IMR-90 (cell line): ENCODE data around the gene S100A2. TPM values are rescaled to one million over a fixed set of nuclear protein-coding genes. Genes with fewer than 3 reads are reported as not detected.

Experiments used
- ATAC-seq: fragments of 200-7000 bp; cut with Tn5 transposase; 2 replicates; pipeline ENCODE4 v1.9.1; 2020; ENCODE audit warnings: low read depth, mild to moderate bottlenecking, moderate library complexity
- BruUV-seq: library from RNA; stranded (reverse); fragments of 400-500 nt; replicated peaks from 2 replicates; lab custom pipeline; 2021; lab: Mats Ljungman, UMichigan
- CTCF ChIA-PET: fragments of 300-600 bp; formaldehyde crosslinking; extraction: SDS; loops from one replicate; lab custom pipeline; 2021; ENCODE audit warnings: antibody characterized with exemption; lab: Yijun Ruan, JAX
- POLR2A ChIA-PET: fragments of 300-600 bp; sonication (Branson Sonifier 250); formaldehyde crosslinking; loops from one replicate; lab custom pipeline; 2022; ENCODE audit warnings: antibody characterized with exemption; ENCODE audit not compliant: unreplicated experiment; lab: Charles Lee
- DNase-seq: peaks from one replicate; pipeline ENCODE4 v3.0.0; 2013
- H2AFZ ChIP-seq: replicated peaks from 2 replicates; pipeline ENCODE3; 2013; ENCODE audit warnings: low read length, mild to moderate bottlenecking; ENCODE audit not compliant: poor library complexity
- H2AK5ac ChIP-seq: 2 replicates; pipeline ENCODE4 v1.6.1; 2013; ENCODE audit warnings: low read depth, low read length, inconsistent platforms
- H2AK9ac ChIP-seq: replicated peaks from 2 replicates; pipeline ENCODE3; 2013; ENCODE audit warnings: mild to moderate bottlenecking, low read depth, low read length, moderate library complexity; ENCODE audit not compliant: poor library complexity
- H2BK120ac ChIP-seq: 2 replicates; pipeline ENCODE4 v1.6.1; 2013; ENCODE audit warnings: low read depth, low read length, inconsistent platforms
- H2BK15ac ChIP-seq: 3 replicates; pipeline ENCODE4 v1.6.1; 2013; ENCODE audit warnings: low read depth, low read length, inconsistent platforms
- H2BK20ac ChIP-seq: 2 replicates; pipeline ENCODE4 v1.6.1; 2013; ENCODE audit warnings: low read depth, mild to moderate bottlenecking, inconsistent platforms, low read length, moderate library complexity
- H2BK5ac ChIP-seq: 2 replicates; pipeline ENCODE4 v1.6.1; 2013; ENCODE audit warnings: mild to moderate bottlenecking, low read depth, low read length, inconsistent platforms; ENCODE audit not compliant: poor library complexity, severe bottlenecking
- H3K14ac ChIP-seq: replicated peaks from 2 replicates; pipeline ENCODE4 v1.6.1; 2013; ENCODE audit warnings: low read depth, low read length, inconsistent platforms
- H3K18ac ChIP-seq: 2 replicates; pipeline ENCODE4 v1.6.1; 2013; ENCODE audit warnings: low read depth, low read length, control low read depth
- H3K23ac ChIP-seq: 2 replicates; pipeline ENCODE4 v1.6.1; 2013; ENCODE audit warnings: low read depth, low read length, inconsistent platforms
- H3K27ac ChIP-seq: 2 replicates; pipeline ENCODE4 v1.5.1; 2013; ENCODE audit warnings: mild to moderate bottlenecking, control low read depth, low read length; ENCODE audit not compliant: insufficient read depth
- H3K27me3 ChIP-seq: 2 replicates; pipeline ENCODE4 v1.6.1; 2013; ENCODE audit warnings: low read length; ENCODE audit not compliant: control insufficient read depth, insufficient read depth
- H3K36me3 ChIP-seq: 2 replicates; pipeline ENCODE4 v1.6.1; 2013; ENCODE audit warnings: low read length, mixed read lengths; ENCODE audit not compliant: control insufficient read depth, insufficient read depth
- H3K4ac ChIP-seq: 2 replicates; pipeline ENCODE4 v1.6.1; 2013; ENCODE audit warnings: low read depth, low read length, inconsistent platforms
- H3K4me1 ChIP-seq: 2 replicates; pipeline ENCODE4 v1.6.1; 2013; ENCODE audit warnings: low read length, mixed read lengths; ENCODE audit not compliant: control insufficient read depth, insufficient read depth
- H3K4me2 ChIP-seq: 2 replicates; pipeline ENCODE4 v1.6.1; 2013; ENCODE audit warnings: low read depth, mild to moderate bottlenecking, control low read depth, low read length, moderate library complexity
- H3K4me3 ChIP-seq: 2 replicates; pipeline ENCODE4 v1.5.1; 2013; ENCODE audit warnings: low read depth, mild to moderate bottlenecking, control low read depth, low read length, moderate library complexity; ENCODE audit not compliant: insufficient read depth
- H3K56ac ChIP-seq: 2 replicates; pipeline ENCODE4 v1.6.1; 2013; ENCODE audit warnings: low read length, inconsistent platforms; ENCODE audit not compliant: insufficient read depth; ENCODE audit errors: extremely low read depth
- H3K79me1 ChIP-seq, 2 experiments: 2 replicates each; pipeline ENCODE4 v1.6.1; 2013; ENCODE audit warnings: low read length in 2 of 2, inconsistent platforms in 1 of 2, low read depth in 1 of 2
- H3K9ac ChIP-seq: 2 replicates; pipeline ENCODE4 v1.6.1; 2013; ENCODE audit warnings: low read depth, low read length, control low read depth
- H3K9me1 ChIP-seq: 2 replicates; pipeline ENCODE4 v1.6.1; 2013; ENCODE audit warnings: low read length, inconsistent platforms; ENCODE audit not compliant: insufficient read depth
- H3K9me3 ChIP-seq: 2 replicates; pipeline ENCODE4 v1.6.1; 2013; ENCODE audit warnings: low read length; ENCODE audit not compliant: control insufficient read depth, insufficient read depth
- H4K20me1 ChIP-seq: 2 replicates; pipeline ENCODE4 v1.6.1; 2013; ENCODE audit warnings: low read length, inconsistent platforms; ENCODE audit not compliant: insufficient read depth
- H4K5ac ChIP-seq: 2 replicates; pipeline ENCODE4 v1.6.1; 2013; ENCODE audit warnings: mild to moderate bottlenecking, low read depth, low read length, control low read depth
- H4K8ac ChIP-seq, 2 experiments: 2 replicates each; pipeline ENCODE4 v1.6.1; 2013; ENCODE audit warnings: low read depth in 2 of 2, low read length in 2 of 2, control low read depth in 1 of 2, inconsistent platforms in 1 of 2
- H4K91ac ChIP-seq: 2 replicates; pipeline ENCODE4 v1.6.1; 2013; ENCODE audit warnings: low read depth, low read length, inconsistent platforms; ENCODE audit not compliant: insufficient read depth
- BHLHE40 ChIP-seq: fragments of 150-350 bp; IDR thresholded peaks from 2 replicates; pipeline ENCODE4 v1.6.1; 2016; ENCODE audit warnings: mild to moderate bottlenecking, low read depth, low read length
- FOS ChIP-seq: fragments of 150-350 bp; IDR thresholded peaks from 2 replicates; pipeline ENCODE4 v1.6.1; 2016; ENCODE audit warnings: low read depth, low read length
- MAFK ChIP-seq: IDR thresholded peaks from 2 replicates; pipeline ENCODE4 v1.6.1; 2012; ENCODE audit warnings: low read depth, low read length, improper control_type of control experiment
- MAZ ChIP-seq: IDR thresholded peaks from 2 replicates; pipeline ENCODE4 v1.6.1; 2012; ENCODE audit warnings: low read depth, mild to moderate bottlenecking, low read length, improper control_type of control experiment, moderate library complexity, borderline replicate concordance
- NFE2L2 ChIP-seq: fragments of 150-350 bp; IDR thresholded peaks from 2 replicates; pipeline ENCODE4 v1.6.1; 2016; ENCODE audit warnings: low read depth, mild to moderate bottlenecking, low read length
- POLR2A ChIP-seq: IDR thresholded peaks from 2 replicates; pipeline ENCODE4 v1.6.1; 2012; ENCODE audit warnings: mild to moderate bottlenecking, low read depth, low read length
- RAD21 ChIP-seq: IDR thresholded peaks from 2 replicates; pipeline ENCODE4 v1.6.1; 2012; ENCODE audit warnings: low read length, improper control_type of control experiment
- RCOR1 ChIP-seq: IDR thresholded peaks from 2 replicates; pipeline ENCODE4 v1.6.1; 2012; ENCODE audit warnings: mild to moderate bottlenecking, low read length, improper control_type of control experiment; ENCODE audit not compliant: insufficient replicate concordance
- SMC3 ChIP-seq: fragments of 150-350 bp; IDR thresholded peaks from 2 replicates; pipeline ENCODE4 v1.6.1; 2016; ENCODE audit warnings: low read depth, mild to moderate bottlenecking, antibody characterized with exemption, low read length, moderate library complexity
- WGBS, 2 experiments: methylation state at CpG; one replicate each; pipeline versions ENCODE4 v1.1.5 to v1.1.7; 2013; ENCODE audit warnings: missing lambda C conversion rate in 2 of 2; ENCODE audit not compliant: insufficient read length in 1 of 2; ENCODE audit errors: extremely low coverage in 2 of 2; 5-methylcytosine and 5-hydroxymethylcytosine counted together
- dilution Hi-C: fragments of 300-500 bp; cut with HindIII; formaldehyde crosslinking; loops from one replicate; pipeline ENCODE4 v1.14.3; 2018; ENCODE audit warnings: low sequenced_read_pairs; ENCODE audit not compliant: unreplicated experiment
- in situ Hi-C: fragments of 300-500 bp; cut with MboI; formaldehyde crosslinking; loops from 3 replicates; pipeline ENCODE4 v1.14.3; 2019; ENCODE audit warnings: low sequenced_read_pairs, inconsistent platforms, mixed read lengths
- intact Hi-C: fragments of 100-400 bp; cut with micrococcal nuclease; formaldehyde crosslinking; loops from 2 replicates; pipeline ENCODE4 v1.10.0; 2022
- polyA plus RNA-seq, 3 experiments: library from polyadenylated mRNA; depleted of rRNA; stranded (reverse); fragments of >200 nt; gene quantifications; 2 replicates each; pipeline ENCODE4 v1.2.3, GENCODE V29; 2012; ENCODE audit warnings: low replicate concordance in 1 of 3
- total RNA-seq: library from RNA; depleted of rRNA; stranded (reverse); fragments of >200 nt; gene quantifications from 2 replicates; pipeline ENCODE4 v1.2.3, GENCODE V29; 2012
- TF ChIP-seq, protein P1 (sequence below): fragments of 150-350 bp; IDR thresholded peaks from 2 replicates; pipeline ENCODE4 v1.6.1; 2017; ENCODE audit warnings: mild to moderate bottlenecking, antibody characterized with exemption, low read length, low read depth
- TF ChIP-seq, protein P2 (sequence below): conservative IDR thresholded peaks from 2 replicates; pipeline ENCODE4 v1.5.1; 2012; ENCODE audit warnings: mild to moderate bottlenecking, low read depth, low read length, improper control_type of control experiment
- TF ChIP-seq, protein P3 (sequence below): fragments of 150-350 bp; IDR thresholded peaks from 2 replicates; pipeline ENCODE4 v1.6.1; 2016; ENCODE audit warnings: low read depth, mild to moderate bottlenecking, low read length, moderate library complexity, borderline replicate concordance

The S100A2 gene
- total and polyA plus RNA-seq, 2 of the 4 experiments (the other 2 are of a cell fraction): 3.6 to 7.9 TPM

DNA sequence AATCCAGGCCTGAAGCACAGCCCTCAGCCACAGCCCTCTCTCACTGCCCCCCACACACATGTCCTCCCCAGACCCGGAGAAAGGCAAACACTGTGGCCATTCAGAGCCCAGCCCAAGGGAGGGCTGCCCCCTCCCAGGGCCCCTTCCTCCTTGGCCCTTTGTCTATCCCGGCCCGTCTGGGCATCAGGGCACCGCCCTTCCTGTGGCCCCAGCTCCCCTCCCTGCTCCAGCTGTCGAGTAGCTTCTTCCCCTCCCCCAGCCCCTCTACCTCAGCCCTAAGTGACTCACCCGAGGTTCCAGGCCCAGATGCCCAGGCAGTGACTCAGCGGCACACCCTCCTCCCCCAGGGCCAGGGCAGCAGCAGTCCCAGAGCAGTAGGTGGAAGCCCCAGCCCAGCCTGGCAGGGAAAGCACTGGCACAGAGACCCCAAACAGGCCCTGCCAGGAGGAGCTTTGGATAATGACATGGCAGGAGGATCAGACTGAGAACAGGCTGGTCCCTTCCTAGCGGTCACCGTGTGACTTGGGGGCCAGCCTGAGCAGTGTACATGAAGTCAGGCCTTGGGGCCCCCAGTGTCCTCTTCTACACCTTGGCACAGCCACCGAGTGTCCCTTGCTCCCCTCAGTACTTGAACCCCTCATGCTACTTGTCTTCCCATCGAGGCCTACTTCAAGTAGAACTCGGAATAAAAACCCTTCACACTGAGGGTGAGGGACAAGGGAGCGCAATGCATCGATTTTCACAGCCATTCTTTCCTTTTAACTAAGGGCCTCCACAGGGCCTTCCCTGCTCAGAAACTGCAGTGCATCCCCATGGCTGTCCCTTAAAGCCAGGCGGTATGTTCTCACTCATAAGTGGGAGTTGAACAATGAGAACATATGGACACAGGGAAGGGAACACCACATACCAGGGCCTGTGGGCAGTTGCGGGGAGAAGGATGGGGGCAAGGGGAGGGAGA is 1.0 kb upstream of the S100A2 start:
- Histone ChIP-seq H3K4me3 (no peak overlapping the region), H3K9ac (peak overlapping the region; percentile 66), H3K56ac (peak overlapping the region; percentile 99), H3K36me3 (no peaks in the 10 kb centered on the region), H2BK15ac (peak overlapping the region; percentile 99), H3K27me3 (no peaks in the 10 kb centered on the region), H3K4me1 (peaks cover 31% of the 10 kb centered on the region), H2AK5ac (peak overlapping the region; percentile 100), H2BK5ac (peak overlapping the region; percentile 98), H3K27ac (peak overlapping the region; percentile 94), H4K5ac (peak overlapping the region; percentile 99), H4K20me1 (no peaks in the 10 kb centered on the region), H2AK9ac (peak overlapping the region; percentile 100), H4K91ac (peak overlapping the region; percentile 100), H3K4ac (peak overlapping the region; percentile 100), H3K9me3 (no peaks in the 10 kb centered on the region), H2BK20ac (peak overlapping the region; percentile 100), H4K8ac (peak overlapping the region; percentile 97 to 100), H3K23ac (peak overlapping the region; percentile 100), H2AFZ (peak overlapping the region; percentile 76), H3K9me1 (peaks cover 28% of the 10 kb centered on the region), H3K4me2 (peak overlapping the region; percentile 25), H2BK120ac (peak overlapping the region; percentile 100), H3K14ac (peak overlapping the region; percentile 100), H3K18ac (peak overlapping the region; percentile 98), H3K79me1 (peaks cover 4 to 49% of the 10 kb centered on the region in 2 experiments; a peak in 3 of 4 replicates)
- WGBS, 2 experiments: 11% methylated on average over 7 of the region's 16 CpGs; no CpG with 5 or more reads in 1 of the 2 experiments
- DNase-seq (peak; percentile 99), ATAC-seq (peak; percentile 85)
- CTCF ChIA-PET: interaction anchor here (1.5 kb wide), 1 partner anchor 32 kb away, joined by 13 read pairs; no protein-coding TSS in a partner anchor
- POLR2A ChIA-PET: interaction anchor here (0.5 to 1.6 kb wide), 10 partner anchors 12 to 153 kb away, joined by 3 to 34 read pairs (median 4); partner anchors contain the start of genes S100A13, S100A5 and S100A6
- no TSS peak for BruUV-seq
- in situ Hi-C loops: loop anchor here (5.0 to 10.0 kb wide), 2 partner anchors 34 to 52 kb away; no protein-coding TSS in a partner anchor
- dilution Hi-C loops: no loop called here
- intact Hi-C loops: loop anchor here (2.0 kb wide), 1 partner anchor 18 kb away; the partner anchor contains the start of gene S100A3
- TF ChIP-seq, protein P1, sequence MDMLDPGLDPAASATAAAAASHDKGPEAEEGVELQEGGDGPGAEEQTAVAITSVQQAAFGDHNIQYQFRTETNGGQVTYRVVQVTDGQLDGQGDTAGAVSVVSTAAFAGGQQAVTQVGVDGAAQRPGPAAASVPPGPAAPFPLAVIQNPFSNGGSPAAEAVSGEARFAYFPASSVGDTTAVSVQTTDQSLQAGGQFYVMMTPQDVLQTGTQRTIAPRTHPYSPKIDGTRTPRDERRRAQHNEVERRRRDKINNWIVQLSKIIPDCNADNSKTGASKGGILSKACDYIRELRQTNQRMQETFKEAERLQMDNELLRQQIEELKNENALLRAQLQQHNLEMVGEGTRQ: no peak
- peak; percentile 69; the same call in 1 of the 2 replicates for TF ChIP-seq NFE2L2
- TF ChIP-seq BHLHE40: peak; percentile 74
- peak; percentile 95 for TF ChIP-seq RCOR1
- TF ChIP-seq RAD21: peak; percentile 35; the same call in 1 of the 2 replicates
- TF ChIP-seq, protein P2, sequence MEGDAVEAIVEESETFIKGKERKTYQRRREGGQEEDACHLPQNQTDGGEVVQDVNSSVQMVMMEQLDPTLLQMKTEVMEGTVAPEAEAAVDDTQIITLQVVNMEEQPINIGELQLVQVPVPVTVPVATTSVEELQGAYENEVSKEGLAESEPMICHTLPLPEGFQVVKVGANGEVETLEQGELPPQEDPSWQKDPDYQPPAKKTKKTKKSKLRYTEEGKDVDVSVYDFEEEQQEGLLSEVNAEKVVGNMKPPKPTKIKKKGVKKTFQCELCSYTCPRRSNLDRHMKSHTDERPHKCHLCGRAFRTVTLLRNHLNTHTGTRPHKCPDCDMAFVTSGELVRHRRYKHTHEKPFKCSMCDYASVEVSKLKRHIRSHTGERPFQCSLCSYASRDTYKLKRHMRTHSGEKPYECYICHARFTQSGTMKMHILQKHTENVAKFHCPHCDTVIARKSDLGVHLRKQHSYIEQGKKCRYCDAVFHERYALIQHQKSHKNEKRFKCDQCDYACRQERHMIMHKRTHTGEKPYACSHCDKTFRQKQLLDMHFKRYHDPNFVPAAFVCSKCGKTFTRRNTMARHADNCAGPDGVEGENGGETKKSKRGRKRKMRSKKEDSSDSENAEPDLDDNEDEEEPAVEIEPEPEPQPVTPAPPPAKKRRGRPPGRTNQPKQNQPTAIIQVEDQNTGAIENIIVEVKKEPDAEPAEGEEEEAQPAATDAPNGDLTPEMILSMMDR: no peak
- no peak for TF ChIP-seq MAFK
- TF ChIP-seq MAZ: peak; percentile 95; the same call in 1 of the 2 replicates
- TF ChIP-seq, protein P3, sequence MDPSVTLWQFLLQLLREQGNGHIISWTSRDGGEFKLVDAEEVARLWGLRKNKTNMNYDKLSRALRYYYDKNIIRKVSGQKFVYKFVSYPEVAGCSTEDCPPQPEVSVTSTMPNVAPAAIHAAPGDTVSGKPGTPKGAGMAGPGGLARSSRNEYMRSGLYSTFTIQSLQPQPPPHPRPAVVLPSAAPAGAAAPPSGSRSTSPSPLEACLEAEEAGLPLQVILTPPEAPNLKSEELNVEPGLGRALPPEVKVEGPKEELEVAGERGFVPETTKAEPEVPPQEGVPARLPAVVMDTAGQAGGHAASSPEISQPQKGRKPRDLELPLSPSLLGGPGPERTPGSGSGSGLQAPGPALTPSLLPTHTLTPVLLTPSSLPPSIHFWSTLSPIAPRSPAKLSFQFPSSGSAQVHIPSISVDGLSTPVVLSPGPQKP: no peak
- TF ChIP-seq FOS: peak; percentile 100
- 0 out of 2 replicates have a peak, but pooled peaks have one; percentile 8 for TF ChIP-seq SMC3
- TF ChIP-seq POLR2A: peak; percentile 68
